M059J (cell line): ENCODE data around the gene CD93. TPM values are rescaled to one million over a fixed set of nuclear protein-coding genes. Genes with fewer than 3 reads are reported as not detected.
A peak's percentile ranks its signal among the peaks of the same experiment; 100 is the strongest.

ENCODE experiments used
- DNase-seq: peaks from one replicate; pipeline ENCODE4 v3.0.0-alpha.2; 2012; ENCODE audit warnings: low read depth
- total RNA-seq: library from RNA; depleted of rRNA; stranded (reverse); fragments of >200 nt; shearing (Covaris generic); gene quantifications from 2 replicates; pipeline ENCODE4 v1.2.3, GENCODE V29; 2014

The CD93 gene
- total RNA-seq, 1 experiment from 2014 or later, result 1.5 TPM

DNA sequence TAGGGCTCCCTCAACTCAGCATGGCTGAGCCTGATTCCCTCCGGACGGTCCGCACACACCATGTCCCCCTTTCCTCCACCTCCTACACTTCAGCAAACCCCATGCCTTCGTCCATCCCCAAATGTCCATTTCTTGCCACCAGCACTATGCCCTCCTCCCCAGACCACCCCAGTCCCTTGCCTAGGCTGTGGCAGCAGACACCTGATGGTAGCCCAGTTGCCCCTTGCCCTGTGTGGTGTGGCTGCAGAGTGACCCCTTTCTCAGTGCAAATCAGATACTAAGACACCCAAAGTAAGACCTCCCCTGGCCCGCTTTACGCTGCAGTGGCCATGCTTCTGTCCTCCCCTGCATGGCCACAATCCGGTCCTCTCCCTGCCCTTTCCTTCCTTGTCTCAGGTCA, 34.1 kb upstream of the CD93 start:
- DNase-seq, result no peak

DNA sequence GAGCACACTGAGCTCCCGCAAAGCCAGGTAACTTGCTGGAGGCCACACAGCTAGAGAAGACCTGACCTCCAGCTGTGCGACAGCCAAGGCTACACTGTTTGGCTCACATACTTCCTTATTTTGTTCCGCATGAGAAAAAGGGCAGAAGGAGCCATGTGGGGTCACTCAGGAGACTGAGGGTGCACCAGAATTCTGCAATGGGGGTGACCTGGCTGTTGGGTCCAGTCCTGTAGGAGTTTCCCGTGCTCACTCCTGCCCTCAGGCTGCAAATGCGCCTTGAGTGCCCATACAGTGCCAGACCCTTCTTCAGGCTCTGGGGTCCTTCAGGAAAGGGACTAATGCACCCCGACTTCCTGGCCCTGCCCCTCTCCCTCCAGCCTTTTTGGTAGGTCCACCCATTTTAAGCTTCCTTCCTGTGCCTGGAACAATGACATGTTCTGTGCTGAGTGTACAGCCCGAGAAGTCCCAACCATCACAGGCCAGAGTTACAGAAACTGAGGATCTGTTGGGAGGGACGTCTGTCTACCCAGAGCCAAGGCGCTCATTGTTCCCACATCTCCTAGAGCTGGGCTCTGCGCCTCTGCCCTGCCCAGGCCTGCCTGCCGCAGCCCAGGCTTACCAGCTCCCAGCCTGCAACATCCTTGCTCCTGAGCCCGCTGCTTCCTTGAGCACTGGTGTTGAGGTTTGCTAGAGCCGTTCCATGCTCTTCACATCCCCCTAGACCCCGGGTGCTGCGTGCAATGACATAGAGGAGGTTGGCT, 33.5 kb upstream of the CD93 start:
- no peak for DNase-seq

DNA sequence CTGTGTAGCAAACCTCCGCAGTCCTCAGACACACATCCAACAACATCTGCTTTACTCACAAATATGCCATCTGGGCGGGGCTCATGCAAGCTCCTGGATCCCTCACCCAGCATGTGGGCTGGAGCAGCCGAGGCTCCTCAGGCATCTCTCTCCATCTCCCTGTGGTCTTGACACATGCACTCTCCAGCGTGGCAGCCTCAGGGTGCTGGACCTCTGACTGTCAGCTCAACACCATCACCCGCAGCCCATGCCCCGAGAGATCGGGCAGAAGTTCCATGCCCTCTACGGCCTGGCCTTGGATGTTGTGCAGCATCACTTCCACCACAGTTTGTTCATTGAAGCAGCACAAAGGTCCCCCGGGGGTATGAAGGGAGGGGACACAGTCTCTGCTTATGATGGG, 32.6 kb upstream of the CD93 start:
- no peak for DNase-seq

DNA sequence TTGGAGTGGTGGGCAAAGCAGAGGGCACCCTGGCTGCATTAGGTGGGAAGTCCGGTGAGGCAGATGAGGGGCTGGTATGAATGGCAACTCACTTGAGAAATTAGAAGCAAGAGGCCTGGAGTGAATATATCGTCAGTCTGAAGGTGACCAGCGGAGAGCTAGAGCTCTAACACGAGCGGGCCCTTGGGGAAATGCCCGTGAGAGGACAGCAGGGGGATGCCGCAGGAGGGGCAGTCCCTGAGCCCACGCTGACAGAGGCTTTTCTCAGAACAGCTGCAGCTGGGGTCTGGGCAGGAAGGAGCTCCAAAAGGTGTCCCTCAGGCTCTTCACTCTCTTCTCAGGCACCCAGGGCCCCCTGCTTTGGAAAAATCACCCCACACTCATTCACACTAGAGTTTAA, 32.0 kb upstream of the CD93 start:
- no peak for DNase-seq

DNA sequence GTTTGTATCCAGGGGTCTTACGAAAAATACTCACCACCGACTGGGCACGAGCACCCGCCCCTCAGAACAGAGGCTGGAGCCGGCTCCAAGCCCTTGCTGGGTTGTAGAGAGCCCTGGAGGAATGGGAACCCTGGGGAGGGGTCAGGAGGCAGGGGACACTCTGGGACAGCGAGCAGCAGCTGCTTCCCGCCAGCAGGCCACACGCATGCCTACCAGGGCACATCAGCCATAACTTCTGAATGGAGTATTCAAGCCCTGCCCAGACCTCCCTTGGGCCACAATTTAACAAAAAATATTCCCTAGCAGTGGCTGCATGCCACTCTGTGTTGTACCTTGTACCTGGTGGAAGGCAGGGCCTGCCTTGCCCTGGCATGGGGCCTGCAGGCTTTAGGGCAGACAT, 31.6 kb upstream of the CD93 start:
- no peak for DNase-seq

DNA sequence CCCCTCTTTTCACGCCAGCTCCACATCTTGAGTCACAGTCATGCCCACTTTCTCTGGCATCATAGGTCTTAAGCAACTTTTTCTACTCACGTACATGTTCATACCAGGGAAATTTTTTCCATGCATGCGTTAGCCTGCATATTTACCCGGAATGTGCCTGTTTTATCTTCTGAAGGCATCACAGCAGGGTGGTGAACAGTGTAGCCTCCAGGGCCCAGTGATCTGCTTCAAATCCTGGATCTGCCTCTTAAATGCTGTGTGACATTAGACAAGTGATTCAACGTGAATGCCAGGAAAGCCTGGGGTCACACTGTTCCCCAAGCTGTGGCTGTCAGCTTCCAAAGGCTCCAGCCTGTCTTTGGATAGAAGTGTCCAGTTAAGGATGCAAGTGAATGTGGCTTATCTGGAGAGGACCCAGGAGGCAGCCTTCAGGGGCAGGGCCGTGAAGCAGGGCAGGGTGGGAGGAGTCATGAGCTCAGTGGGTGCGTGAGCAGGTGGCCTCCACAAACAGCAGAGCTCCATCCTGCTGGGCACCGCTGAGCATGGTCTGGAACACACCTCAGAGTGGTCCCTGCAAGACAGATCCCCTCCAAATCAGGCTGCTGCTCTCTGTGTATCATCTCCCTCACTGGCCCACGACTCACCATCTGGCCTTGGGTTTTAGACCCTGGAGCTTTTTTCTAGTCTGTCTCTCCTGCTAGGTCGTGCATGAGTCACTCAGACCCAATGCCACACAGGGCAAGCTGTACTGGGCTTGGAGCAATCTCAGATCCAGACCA, 30.4 kb upstream of the CD93 start:
- peak; percentile 79 for DNase-seq

DNA sequence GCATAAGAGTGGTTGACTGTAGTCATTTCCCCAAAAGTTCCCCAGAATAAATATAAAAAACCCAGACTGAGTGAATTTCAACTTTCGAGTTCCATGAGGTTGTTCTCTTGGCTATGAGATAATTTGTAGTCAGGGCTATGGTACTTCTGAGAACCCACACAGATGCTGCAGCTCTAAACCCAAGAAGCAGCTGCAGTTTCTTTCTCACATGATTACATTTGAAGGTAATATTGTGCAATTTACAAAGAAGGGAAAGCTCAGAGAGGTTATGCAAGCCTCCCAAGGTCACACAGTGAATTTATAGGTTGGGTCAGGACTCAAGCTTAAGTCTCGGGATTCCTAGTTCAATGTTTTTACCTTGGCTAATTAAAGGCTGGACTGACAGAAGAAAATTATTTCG, 29.7 kb upstream of the CD93 start:
- DNase-seq, result no peak

DNA sequence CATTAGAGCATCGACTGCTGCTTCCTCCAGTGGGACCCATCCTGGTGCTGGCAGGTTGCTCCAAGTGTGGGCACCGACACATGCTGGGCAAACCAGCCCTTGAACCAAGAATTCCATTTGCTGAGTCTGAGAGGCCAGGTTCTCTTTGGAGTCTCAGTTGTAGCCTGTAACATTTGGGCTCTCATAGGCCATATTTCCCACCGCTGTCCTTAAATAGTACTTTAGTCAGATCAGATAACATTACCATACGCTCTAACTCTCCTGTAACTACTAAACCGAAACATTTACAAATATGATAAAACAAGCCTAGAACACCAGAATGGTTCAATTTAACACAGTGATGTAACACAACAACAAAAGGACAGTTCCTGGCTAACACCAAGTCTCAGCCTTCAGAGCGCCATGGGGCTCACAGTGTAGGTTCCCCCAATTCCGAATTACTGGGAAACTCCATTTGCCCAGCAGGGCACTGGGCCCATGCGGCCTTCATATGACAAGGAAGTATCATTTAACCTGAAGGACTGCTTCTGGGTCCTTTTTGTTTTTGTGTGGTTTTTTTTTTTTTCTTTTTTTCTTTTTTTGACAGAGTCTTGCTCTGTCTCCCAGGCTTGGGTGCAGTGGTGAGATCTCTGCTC, 28.4 kb upstream of the CD93 start:
- DNase-seq, result no peak

DNA sequence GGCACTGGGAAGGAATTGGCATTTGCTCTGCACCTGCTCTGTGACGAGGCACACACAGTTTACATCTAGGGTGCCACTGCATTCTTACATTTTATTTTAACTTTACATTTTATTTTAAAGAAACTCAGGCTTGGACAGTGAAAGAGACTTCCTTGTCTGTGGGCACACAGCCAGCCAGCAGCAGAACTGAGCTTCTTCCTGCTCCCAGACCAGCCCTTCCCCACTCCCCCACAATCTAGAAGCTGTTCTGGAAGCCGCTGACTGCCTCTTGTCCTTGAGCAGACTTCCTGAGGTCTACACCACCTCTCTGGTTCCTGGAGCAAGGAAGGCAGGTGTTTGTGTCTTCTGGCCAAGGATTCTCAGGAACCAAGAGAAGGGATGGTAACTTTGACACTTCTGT, 27.9 kb upstream of the CD93 start:
- DNase-seq, result no peak

DNA sequence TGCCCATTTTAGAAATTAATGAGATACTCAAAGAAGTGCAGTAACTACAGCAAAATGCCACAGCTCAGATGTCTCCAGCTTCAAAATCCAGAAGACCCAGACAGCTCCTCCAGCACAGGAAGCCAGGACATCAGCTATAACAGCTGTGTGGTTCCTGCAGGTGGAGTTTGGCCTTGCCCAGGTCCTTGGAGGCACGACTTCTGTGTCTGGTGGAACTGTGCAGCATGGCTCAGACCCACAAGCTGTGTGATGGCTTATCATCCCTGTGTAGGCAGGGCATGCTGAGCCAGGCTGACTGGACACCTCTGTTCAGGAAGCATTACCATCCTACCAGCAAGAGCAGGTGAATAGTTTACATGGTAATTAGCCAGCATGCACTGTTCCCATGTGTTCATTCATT, 26.5 kb upstream of the CD93 start:
- DNase-seq, result no peak

DNA sequence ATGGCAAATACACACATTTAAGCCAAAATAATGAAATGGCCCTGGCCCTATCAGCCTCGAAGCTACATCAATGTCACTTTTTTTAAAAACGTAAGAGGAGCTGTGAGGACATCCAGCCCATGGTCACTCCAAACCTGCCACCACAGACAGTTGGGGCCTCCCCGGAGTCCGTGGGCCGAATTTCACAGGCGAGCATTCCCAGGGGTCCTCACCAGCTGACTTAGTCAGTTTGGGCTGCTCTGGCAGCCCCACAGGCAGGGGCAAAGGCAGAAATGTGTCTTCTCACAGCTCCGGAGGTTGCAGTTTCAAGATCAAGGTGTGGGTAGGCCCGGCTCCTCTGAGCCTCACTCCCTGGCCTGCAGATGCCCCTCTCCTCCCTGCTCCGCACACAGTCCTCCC, 25.8 kb upstream of the CD93 start:
- no peak for DNase-seq

DNA sequence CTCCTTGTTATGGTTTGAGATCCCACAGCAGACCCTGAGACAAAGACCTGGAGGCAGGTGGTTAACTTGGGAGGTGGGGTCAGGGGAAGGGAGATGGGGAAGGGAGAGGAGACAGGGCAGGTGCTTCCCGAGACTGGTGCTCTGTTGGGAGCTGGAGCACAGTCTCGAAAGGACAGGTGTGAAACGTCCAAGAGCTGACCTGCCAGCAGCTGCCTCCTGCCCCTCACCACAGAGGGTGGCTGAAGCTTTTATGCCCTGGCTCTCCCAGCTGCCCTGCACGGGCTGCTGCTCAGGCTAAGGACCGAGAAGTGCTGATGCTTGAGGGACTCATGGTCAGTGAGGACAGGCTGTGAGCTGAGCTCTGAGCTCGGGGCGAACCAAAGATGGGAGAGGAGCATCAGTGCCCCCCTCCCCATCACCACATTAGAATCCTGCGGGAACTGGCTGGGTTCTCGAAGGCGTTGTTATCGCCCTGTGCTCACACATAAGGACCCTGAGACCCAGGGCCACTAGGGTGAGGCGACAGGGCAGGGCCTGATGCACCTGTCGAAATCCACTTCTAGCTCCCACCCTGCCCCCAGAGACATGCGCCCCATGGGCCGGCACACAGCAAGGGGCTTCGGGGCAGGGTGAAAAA, 25.3 kb upstream of the CD93 start:
- DNase-seq, result no peak

DNA sequence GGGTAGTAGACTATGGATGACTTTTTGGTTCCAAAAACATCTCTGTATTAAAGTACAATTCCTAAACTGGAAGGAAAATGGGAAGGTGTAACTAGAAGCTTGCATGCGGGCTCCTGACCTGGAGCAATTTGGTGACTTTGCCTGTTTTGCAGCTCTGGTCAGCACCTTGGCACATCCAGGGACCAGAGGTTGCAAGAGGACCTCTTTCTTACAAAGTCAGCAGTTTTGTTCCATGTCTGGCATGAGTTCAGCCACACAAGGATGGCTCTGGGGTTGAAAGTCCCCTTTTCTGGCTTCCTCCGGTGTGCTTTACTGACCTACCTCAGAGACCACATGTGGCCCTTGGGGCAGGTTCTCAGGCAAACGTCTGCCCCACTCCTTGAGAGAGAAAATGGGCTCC, 22.7 kb upstream of the CD93 start:
- no peak for DNase-seq

DNA sequence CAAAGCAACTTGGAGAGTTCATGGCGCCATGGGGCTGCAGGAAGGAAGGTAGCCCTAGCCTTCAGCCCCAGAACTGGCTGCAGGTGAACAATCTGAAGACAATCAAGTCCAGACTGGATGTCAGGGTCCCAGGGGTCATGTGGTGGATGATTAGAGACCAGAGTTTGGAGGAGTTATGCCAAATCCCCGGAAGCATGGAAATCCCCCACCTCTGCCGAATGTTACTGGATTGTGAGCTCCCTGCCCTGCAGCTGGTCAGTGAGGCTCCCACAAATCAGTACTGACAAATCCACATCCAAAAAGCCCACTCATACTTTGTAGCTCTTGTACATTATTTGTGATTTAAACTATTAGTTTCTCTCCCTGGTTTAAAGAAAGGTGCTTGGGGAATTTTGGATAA, 21.3 kb upstream of the CD93 start:
- no peak for DNase-seq

DNA sequence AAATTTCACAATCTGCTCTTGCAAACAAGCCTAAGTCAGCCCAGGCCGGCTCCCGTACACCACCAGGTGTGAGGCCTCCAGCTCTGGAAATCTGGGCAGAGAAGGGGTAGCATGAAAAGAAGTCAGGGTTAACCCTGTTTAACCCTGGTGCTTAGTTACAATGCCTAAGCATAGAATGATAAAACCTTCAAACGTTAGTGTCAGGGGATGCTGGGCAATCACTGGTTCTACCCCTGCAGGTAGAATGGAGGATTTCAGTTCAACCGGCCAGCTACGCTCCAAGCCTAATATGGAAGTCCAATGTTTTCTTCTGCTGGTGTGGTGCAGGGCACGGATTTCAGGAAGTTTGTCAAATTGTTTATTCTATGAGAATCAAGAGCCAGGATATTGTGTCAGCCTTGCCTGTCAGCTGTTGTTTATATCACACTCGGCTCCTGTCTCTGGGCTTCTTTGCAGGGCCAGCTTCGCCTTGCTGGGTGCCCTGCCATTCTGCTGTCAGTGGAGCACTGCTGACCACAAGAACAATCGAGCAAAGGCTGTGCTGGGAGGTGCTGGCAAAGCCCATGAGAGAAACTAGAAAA, 20.2 kb upstream of the CD93 start:
- DNase-seq, result peak; percentile 69

DNA sequence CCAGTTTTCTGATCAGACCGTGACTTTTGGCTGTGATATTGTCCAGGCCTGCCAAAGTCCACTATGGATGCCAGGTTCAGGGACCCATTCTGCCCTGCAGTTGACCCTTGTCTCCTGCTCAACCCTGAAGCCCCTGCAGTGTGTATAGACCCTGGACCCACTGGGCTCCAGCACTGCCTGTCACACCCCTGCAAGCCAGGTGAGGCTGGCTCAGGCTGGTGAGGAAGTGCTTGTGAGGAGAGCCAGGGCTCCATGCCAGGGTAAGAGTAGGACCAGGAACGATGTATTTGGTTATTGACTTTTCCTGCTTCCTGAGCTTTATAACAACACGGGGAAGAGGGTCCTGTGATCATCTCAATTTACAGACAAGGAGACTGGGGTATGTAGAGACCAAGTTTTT, 19.1 kb upstream of the CD93 start:
- no peak for DNase-seq

DNA sequence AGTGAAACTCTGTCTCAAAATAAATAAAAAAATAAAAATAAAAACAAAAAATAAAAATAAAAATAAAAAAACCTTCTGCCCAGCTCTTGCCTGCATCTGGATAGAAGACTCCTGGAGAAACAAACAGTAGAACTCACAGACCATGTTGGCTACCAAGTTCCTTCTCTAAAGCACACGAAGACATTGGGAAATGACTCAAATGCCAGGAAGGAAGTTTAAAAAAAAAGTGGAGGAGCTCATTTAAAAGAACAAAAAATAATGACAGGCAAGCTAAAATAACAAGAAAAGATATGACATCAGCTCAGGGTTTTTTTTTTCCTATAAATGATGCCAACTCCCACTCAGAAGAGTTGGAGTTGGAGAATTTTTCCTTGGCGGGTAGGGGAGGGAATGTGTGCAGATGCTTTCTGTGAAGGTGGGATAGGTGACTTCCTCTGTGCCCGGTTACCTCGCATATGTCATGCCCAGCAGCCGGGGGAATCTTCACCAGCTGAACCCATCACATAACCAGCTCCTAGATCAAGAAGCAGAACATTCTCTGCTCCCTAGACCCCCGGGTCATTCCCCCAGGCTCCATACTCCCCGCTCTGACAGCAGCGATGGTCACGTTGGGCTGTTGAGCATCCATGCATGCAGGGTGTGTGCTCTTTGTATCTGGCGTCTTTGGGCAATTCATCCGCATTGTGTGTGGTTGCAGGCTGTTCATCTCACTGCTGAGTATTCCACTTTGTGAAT, 17.3 kb upstream of the CD93 start:
- peak; percentile 27 for DNase-seq

DNA sequence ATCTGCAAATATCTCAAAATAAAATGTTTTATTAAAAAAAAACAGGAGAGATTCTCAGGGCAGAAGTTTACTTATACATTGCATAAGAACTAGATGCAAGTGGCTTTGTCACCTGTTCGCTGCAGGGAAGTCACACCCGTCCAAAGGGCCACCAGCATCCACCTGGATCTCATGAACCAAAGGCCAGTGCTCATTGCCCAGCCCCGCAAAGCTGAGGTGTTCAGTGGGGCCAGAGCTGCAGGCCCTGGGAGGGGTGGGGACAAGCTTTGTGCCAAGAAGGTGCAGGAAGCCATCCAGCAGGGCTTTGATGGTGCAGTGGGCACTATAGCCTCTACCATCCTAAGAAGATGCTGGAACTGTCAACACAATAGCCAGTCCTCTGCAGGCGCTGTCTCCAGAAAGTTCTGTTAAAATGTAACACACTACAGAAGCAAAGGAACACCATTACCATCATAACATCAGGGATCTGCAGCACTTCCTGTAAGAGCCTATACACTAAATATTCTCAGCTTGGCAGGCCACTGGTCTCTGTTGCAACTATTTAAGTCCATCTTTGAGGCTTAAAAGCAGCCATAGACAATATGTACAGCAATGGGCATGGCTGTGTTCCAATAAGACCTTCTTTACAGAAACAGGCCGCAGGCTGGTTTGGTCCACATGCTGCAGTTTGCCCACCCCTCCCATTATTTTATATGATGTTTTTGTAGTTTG, 15.7 kb upstream of the CD93 start:
- DNase-seq, result no peak

DNA sequence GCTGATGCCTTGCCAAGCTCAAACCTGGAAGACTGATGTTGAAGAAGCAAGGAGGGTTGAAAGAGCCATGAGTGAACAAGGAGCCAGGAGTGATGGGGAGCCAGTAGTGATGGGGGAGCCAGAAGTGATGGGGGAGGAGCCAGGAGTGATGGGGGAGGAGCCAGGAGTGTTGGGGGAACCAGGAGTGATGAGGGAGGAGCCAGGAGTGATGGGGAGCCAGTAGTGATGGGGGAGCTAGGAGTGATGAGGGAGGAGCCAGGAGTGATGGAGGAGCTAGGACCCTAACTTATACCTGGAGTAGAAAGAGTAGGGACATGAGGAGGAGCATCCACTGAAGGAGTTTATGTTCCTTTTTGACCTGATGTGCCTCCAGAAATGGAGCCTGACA, 14.6 kb upstream of the CD93 start:
- DNase-seq, result no peak

DNA sequence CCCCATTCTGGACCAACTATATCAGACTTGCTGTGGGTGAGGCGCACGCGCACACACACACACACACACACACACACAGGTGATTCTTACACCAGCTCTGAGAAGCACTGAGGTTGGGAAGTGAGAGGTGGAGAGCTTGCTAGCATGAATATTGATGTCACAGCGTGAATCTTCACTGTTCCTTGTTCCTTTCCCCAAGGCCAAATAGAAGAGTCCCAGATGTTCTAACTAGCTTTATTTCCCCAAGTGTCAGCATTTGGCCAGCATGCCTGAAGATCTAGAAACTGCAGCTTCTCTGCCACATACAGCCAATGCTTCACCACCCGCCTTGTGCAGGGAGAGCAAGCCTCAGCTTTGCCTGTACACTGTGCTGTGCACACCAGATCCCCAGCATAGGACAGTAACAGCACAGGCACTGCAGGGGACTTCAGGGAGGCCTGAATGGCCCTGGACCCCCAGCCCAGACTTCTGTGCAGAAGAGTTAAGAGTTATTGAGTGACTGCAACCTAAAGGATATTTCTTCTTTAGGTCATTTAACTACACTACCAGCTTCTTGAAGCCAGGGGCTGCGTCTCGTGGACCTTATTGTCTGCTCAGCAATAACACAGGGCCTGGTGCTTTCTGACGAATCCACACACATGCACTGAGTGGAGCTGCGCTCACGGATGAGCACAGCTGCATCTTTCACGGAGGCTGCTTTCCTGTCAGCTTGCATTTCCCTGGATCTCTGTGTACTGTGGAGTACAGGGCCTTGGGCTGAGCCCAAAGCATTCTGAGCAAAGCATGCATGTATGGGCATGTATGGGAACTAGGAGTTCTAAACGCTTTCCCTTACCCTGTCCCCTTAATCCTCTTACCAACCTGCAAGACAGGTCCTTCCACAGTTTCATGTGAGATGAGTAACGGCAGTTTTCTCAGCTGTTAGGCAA, 13.9 kb upstream of the CD93 start:
- no peak for DNase-seq
